Lower leg skin (tissue), 3 donors: ENCODE measurements around the gene TGFBR2.

ENCODE experiments used
- CTCF ChIP-seq, 3 donors: fragments of 450-650 bp; IDR thresholded peaks; one replicate each; pipeline ENCODE4 v1.5.1; 2016; ENCODE audit warnings: antibody characterized with exemption in 3 of 3, mild to moderate bottlenecking in 3 of 3, moderate library complexity in 2 of 3
- POLR2A ChIP-seq, 2 donors: fragments of 450-650 bp; IDR thresholded peaks; one replicate each; pipeline ENCODE4 v1.6.1; 2016 to 2017; ENCODE audit warnings: antibody characterized with exemption in 2 of 2, mild to moderate bottlenecking in 1 of 2, moderate library complexity in 1 of 2

GRCh38 chr3:30730967-30731366 lies 124.6 kb downstream of the TGFBR2 start:
- no peak for TF ChIP-seq CTCF (IDR thresholded peaks at IDR 0.05)
- TF ChIP-seq POLR2A (IDR thresholded peaks at IDR 0.05): no peak
